K562 (cell line): Measurements from ENCODE around the gene TBC1D20. TPM values are rescaled to one million over a fixed set of nuclear protein-coding genes. Genes with fewer than 3 reads are reported as not detected.

Experiments used
- ERF ChIP-seq: fragments of 450-650 bp; formaldehyde crosslinking; IDR thresholded peaks from 2 replicates; pipeline ENCODE4 v1.4.0; 2020; ENCODE audit warnings: mild to moderate bottlenecking, mixed read lengths
- NFIC ChIP-seq: fragments of 450-650 bp; IDR thresholded peaks from 2 replicates; pipeline ENCODE4 v1.6.1; 2017; ENCODE audit warnings: mild to moderate bottlenecking, inconsistent platforms
- NFIX ChIP-seq: fragments of 250-450 bp; sonication (Bioruptor Pico); IDR thresholded peaks from 2 replicates; pipeline ENCODE4 v1.4.0; 2020; ENCODE audit warnings: low read depth, mild to moderate bottlenecking, moderate library complexity
- TFAP4 ChIP-seq: sonication (generic); formaldehyde crosslinking; IDR thresholded peaks from 2 replicates; pipeline ENCODE4 v1.8.0; 2022; ENCODE audit warnings: missing genetic modification reagents, mild to moderate bottlenecking, moderate library complexity, borderline replicate concordance
- ZNF175 ChIP-seq: fragments of 200-800 bp; sonication (Bioruptor generic); IDR thresholded peaks from 2 replicates; pipeline ENCODE4 v1.6.1; 2016; ENCODE audit warnings: low read depth, mild to moderate bottlenecking, missing genetic modification characterization, missing compliant biosample characterization
- ZNF395 ChIP-seq: fragments of 200-800 bp; sonication (Bioruptor generic); IDR thresholded peaks from 2 replicates; pipeline ENCODE4 v1.6.1; 2017; ENCODE audit warnings: missing genetic modification characterization, missing compliant biosample characterization
- ZNF511 ChIP-seq: sonication (generic); formaldehyde crosslinking; IDR thresholded peaks from 2 replicates; pipeline ENCODE4 v1.8.0; 2022; ENCODE audit warnings: mild to moderate bottlenecking, missing genetic modification reagents
- polyA plus RNA-seq, 8 experiments: library from polyadenylated mRNA; depleted of rRNA in 4 of 8; stranded (reverse) in 5 of 8; unstranded in 3 of 8; fragments of >200 nt; fragmentation: Nextera tagmentation in 2 of 8; fragmentation: Illumina TruSeq in 1 of 8; extraction: Ambion mirVana in 2 of 8; extraction: Trizol in 1 of 8; gene quantifications; 2 replicates each; pipeline versions ENCODE4 v1.2.1 to v1.2.3, GENCODE V29; 2011 to 2014; ENCODE audit warnings: inconsistent platforms in 1 of 8, missing spikeins in 1 of 8
- total RNA-seq, 7 experiments: library from RNA; depleted of rRNA in 6 of 7; stranded (reverse); fragments of >200 nt in 6 of 7; fragmentation: Illumina TruSeq in 2 of 7; extraction: Trizol in 2 of 7; gene quantifications; 2 replicates each; pipeline versions ENCODE4 v1.2.1 to v1.2.3, GENCODE V29; 2011 to 2021; ENCODE audit warnings: low replicate concordance in 1 of 7
- TF ChIP-seq, protein P1 (sequence below): fragments of 250-450 bp; sonication (Bioruptor Pico); IDR thresholded peaks from 2 replicates; pipeline ENCODE4 v1.8.0; 2022; ENCODE audit warnings: moderate library complexity, mild to moderate bottlenecking, inconsistent platforms

TBC1D20 gene
- total and polyA plus RNA-seq, 9 of the 15 experiments (the other 6 are each of a cell fraction or from before 2014, with no cell fraction given) = 7.0 to 25.3 (median 15.1) TPM

GRCh38 chr20:408843-409696 is 53.3 kb downstream of the TBC1D20 start (continued):
- TF ChIP-seq, protein P1, sequence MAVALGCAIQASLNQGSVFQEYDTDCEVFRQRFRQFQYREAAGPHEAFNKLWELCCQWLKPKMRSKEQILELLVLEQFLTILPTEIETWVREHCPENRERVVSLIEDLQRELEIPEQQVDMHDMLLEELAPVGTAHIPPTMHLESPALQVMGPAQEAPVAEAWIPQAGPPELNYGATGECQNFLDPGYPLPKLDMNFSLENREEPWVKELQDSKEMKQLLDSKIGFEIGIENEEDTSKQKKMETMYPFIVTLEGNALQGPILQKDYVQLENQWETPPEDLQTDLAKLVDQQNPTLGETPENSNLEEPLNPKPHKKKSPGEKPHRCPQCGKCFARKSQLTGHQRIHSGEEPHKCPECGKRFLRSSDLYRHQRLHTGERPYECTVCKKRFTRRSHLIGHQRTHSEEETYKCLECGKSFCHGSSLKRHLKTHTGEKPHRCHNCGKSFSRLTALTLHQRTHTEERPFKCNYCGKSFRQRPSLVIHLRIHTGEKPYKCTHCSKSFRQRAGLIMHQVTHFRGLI (CRISPR knock-in tag) = no peak
- TF ChIP-seq TFAP4 (CRISPR knock-in tag) (0 out of 2 replicates have a peak, but pooled peaks have one; percentile 4), ERF (no peak), ZNF395 (0 out of 2 replicates have a peak, but pooled peaks have one; percentile 31), ZNF511 (0 out of 2 replicates have a peak, but pooled peaks have one; percentile 4), NFIX (CRISPR knock-in tag) (no peak), NFIC (no peak), ZNF175 (CRISPR knock-in tag) (0 out of 2 replicates have a peak, but pooled peaks have one; percentile 36)
